Stimulated activated CD4-positive, alpha-beta T cell treated with anti-CD3 and anti-CD28 coated beads, Interleukin-12 subunit alpha, Interleukin-12 subunit beta, amount 100 ng/mL, for 24 hours (primary cell): Measurements from ENCODE around the gene NF1.

Experiments used
- DNase-seq, 2 experiments: peaks; one replicate each; pipeline ENCODE4 v3.0.0-alpha.2; 2020; ENCODE audit warnings: low read depth in 2 of 2

NF1 gene

GRCh38 chr17:31401456-31402254 lies 306.9 kb downstream of the NF1 start:
- no peak for DNase-seq

GRCh38 chr17:31404028-31404949 lies 309.5 kb downstream of the NF1 start:
- no peak for DNase-seq

- DNase-seq: no peak
Observed at GRCh38 chr17:31405890-31406371, 311.2 kb downstream of the NF1 start.

GRCh38 chr17:31408586-31408985 lies 313.8 kb downstream of the NF1 start:
- no peak for DNase-seq

- no peak for DNase-seq
Observed at GRCh38 chr17:31411707-31412285, 317.0 kb downstream of the NF1 start.

GRCh38 chr17:31412511-31412910 lies 317.7 kb downstream of the NF1 start:
- DNase-seq: no peak

- no peak for DNase-seq
Observed at GRCh38 chr17:31413081-31413799, 318.5 kb downstream of the NF1 start.

GRCh38 chr17:31413874-31414549 lies 319.2 kb downstream of the NF1 start:
- no peak for DNase-seq

- no peak for DNase-seq
Observed at GRCh38 chr17:31414550-31414918, 319.8 kb downstream of the NF1 start.

GRCh38 chr17:31415004-31415454 lies 320.3 kb downstream of the NF1 start:
- no peak for DNase-seq

GRCh38 chr17:31415640-31416502 lies 321.1 kb downstream of the NF1 start:
- DNase-seq: no peak

GRCh38 chr17:31416503-31416923 lies 321.7 kb downstream of the NF1 start:
- no peak for DNase-seq

- DNase-seq: no peak
Observed at GRCh38 chr17:31417051-31417792, 322.4 kb downstream of the NF1 start.

- DNase-seq: no peak
Observed at GRCh38 chr17:31418773-31419350, 324.1 kb downstream of the NF1 start.

GRCh38 chr17:31422443-31422842 lies 327.7 kb downstream of the NF1 start:
- no peak for DNase-seq

- no peak for DNase-seq
Observed at GRCh38 chr17:31424944-31425281, 330.1 kb downstream of the NF1 start.

GRCh38 chr17:31425282-31426040 lies 330.7 kb downstream of the NF1 start:
- no peak for DNase-seq
